HepG2 (cell line): Measurements from ENCODE around the gene PRPSAP2. TPM values are rescaled to one million over a fixed set of nuclear protein-coding genes. Genes with fewer than 3 reads are reported as not detected.
A peak's percentile ranks its signal among the peaks of the same experiment; 100 is the strongest.

Source experiments
- ATF6 ChIP-seq: sonication (generic); formaldehyde crosslinking; conservative IDR thresholded peaks from 2 replicates; pipeline ENCODE4 v1.4.0; 2020; ENCODE audit warnings: missing genetic modification reagents
- FOXA3 ChIP-seq: IDR thresholded peaks from 2 replicates; pipeline ENCODE4 v1.6.1; 2016; ENCODE audit warnings: missing genetic modification reagents, missing compliant biosample characterization
- FOXP1 ChIP-seq, 2 experiments: fragments of 450-650 bp in 1 of 2; IDR thresholded peaks; 2 replicates each; pipeline ENCODE4 v1.6.1; 2017 to 2018; ENCODE audit warnings: antibody characterized with exemption in 1 of 2
- GATAD1 ChIP-seq: IDR thresholded peaks from 2 replicates; pipeline ENCODE4 v1.6.1; 2016; ENCODE audit warnings: missing genetic modification reagents, missing compliant biosample characterization
- HNF4G ChIP-seq, 2 experiments: sonication (generic) in 1 of 2; formaldehyde crosslinking in 1 of 2; IDR thresholded peaks; 2 replicates each; pipeline versions ENCODE4 v1.4.0 to v1.6.1; 2011 to 2020; ENCODE audit warnings: borderline replicate concordance in 2 of 2, low read depth in 2 of 2, mild to moderate bottlenecking in 2 of 2, low read length in 1 of 2, missing genetic modification reagents in 1 of 2, moderate library complexity in 1 of 2
- IRX3 ChIP-seq: sonication (generic); formaldehyde crosslinking; IDR thresholded peaks from 2 replicates; pipeline ENCODE4 v1.8.1; 2023; ENCODE audit warnings: mild to moderate bottlenecking, low read depth, missing genetic modification reagents, borderline replicate concordance
- KDM5A ChIP-seq: fragments of 200-600 bp; sonication (generic); IDR thresholded peaks from 2 replicates; pipeline ENCODE4 v1.7.0; 2018; ENCODE audit warnings: antibody characterized with exemption, mild to moderate bottlenecking, low read length, borderline replicate concordance
- LRRFIP1 ChIP-seq: sonication (generic); formaldehyde crosslinking; conservative IDR thresholded peaks from 2 replicates; pipeline ENCODE4 v1.4.0; 2020; ENCODE audit warnings: missing genetic modification reagents
- RELA ChIP-seq: sonication (generic); formaldehyde crosslinking; IDR thresholded peaks from 2 replicates; pipeline ENCODE4 v1.4.0; 2020; ENCODE audit warnings: missing genetic modification reagents
- TCF7L2 ChIP-seq: IDR thresholded peaks from 2 replicates; pipeline ENCODE4 v1.6.1; 2011; ENCODE audit warnings: mild to moderate bottlenecking, low read depth, low read length, moderate library complexity
- TOPORS ChIP-seq: sonication (generic); formaldehyde crosslinking; IDR thresholded peaks from 2 replicates; pipeline ENCODE4 v1.8.0; 2023; ENCODE audit warnings: mild to moderate bottlenecking, missing genetic modification reagents
- ZFP41 ChIP-seq: sonication (generic); formaldehyde crosslinking; IDR thresholded peaks from 2 replicates; pipeline ENCODE4 v1.4.0; 2020; ENCODE audit warnings: mild to moderate bottlenecking, missing genetic modification reagents, borderline replicate concordance
- ZNF225 ChIP-seq: sonication (generic); formaldehyde crosslinking; IDR thresholded peaks from 2 replicates; pipeline ENCODE4 v1.4.0; 2020; ENCODE audit warnings: mild to moderate bottlenecking, missing genetic modification reagents
- ZNF230 ChIP-seq: sonication (generic); formaldehyde crosslinking; IDR thresholded peaks from 2 replicates; pipeline ENCODE4 v1.4.0; 2020; ENCODE audit warnings: mild to moderate bottlenecking, missing genetic modification reagents
- ZNF556 ChIP-seq: sonication (generic); formaldehyde crosslinking; IDR thresholded peaks from 2 replicates; pipeline ENCODE4 v1.4.0; 2020; ENCODE audit warnings: mild to moderate bottlenecking, missing genetic modification reagents, borderline replicate concordance
- ZNF709 ChIP-seq: sonication (generic); formaldehyde crosslinking; IDR thresholded peaks from 2 replicates; pipeline ENCODE4 v1.5.0; 2020; ENCODE audit warnings: mild to moderate bottlenecking, missing genetic modification reagents
- ZNF878 ChIP-seq: sonication (generic); formaldehyde crosslinking; IDR thresholded peaks from 2 replicates; pipeline ENCODE4 v1.8.1; 2023; ENCODE audit warnings: mild to moderate bottlenecking, missing genetic modification reagents, moderate library complexity
- polyA plus RNA-seq, 8 experiments: library from polyadenylated mRNA; depleted of rRNA in 3 of 8; stranded (reverse) in 7 of 8; unstranded in 1 of 8; fragments of >200 nt; fragmentation: Illumina TruSeq in 4 of 8; extraction: Trizol in 4 of 8; gene quantifications; 2 replicates each; pipeline versions ENCODE4 v1.2.1 to v1.2.3, GENCODE V29; 2011 to 2016; ENCODE audit warnings: low read depth in 4 of 8, missing spikeins in 1 of 8, mixed read lengths in 1 of 8; ENCODE audit not compliant: insufficient read depth in 1 of 8
- total RNA-seq, 5 experiments: library from RNA; depleted of rRNA; stranded (reverse); fragments of >200 nt; fragmentation: Illumina TruSeq; extraction: Trizol; gene quantifications; 2 replicates each; pipeline ENCODE4 v1.2.3, GENCODE V29; 2016; ENCODE audit warnings: low read depth in 1 of 5
- TF ChIP-seq, protein P1 (sequence below): sonication (generic); formaldehyde crosslinking; IDR thresholded peaks from 2 replicates; pipeline ENCODE4 v1.4.0; 2020; ENCODE audit warnings: missing genetic modification reagents; ENCODE audit errors: not compliant biosample characterization
- TF ChIP-seq, protein P2 (sequence below): IDR thresholded peaks from 2 replicates; pipeline ENCODE4 v1.6.1; 2016
- TF ChIP-seq, protein P3 (sequence below): sonication (generic); formaldehyde crosslinking; IDR thresholded peaks from 2 replicates; pipeline ENCODE4 v1.4.0; 2020; ENCODE audit warnings: missing genetic modification reagents, borderline replicate concordance

The PRPSAP2 gene
- total and polyA plus RNA-seq, 2 of the 13 experiments (the other 11 are each of a cell fraction or from before 2014, with no cell fraction given), result 34.0 to 58.9 TPM

DNA sequence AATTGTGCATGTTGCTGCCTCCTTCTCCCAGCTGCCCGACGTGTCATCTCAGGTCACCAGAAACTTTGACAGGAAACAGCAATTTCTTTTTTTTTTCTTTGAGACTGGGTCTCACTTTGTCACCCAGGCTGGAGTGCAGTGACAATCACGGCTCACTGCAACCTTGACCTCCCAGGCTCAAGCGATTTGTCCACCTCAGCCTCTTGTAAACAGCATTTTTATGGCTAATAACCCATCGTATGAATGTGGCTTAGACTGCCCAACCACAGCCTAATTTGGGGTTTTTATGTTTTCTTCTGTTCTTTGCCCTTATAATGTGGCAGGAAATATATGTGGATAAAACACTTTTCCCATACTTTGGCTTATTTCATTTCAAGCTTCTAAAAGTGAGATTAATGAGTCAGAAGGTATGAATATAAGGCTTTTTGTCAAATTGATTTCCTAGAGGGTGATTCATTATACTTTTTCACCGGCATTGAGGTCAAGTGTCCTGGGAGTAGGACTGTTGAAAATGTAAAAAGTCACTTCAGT lies 63.0 kb downstream of the PRPSAP2 start (continued):
- TF ChIP-seq TOPORS (CRISPR knock-in tag), result no peak
- TF ChIP-seq FOXP1 (IDR thresholded peaks at IDR 0.05), result no peak
- peak; percentile 66 for TF ChIP-seq FOXP1 (CRISPR knock-in tag; IDR thresholded peaks at IDR 0.05)
- no peak for TF ChIP-seq ZNF225 (CRISPR knock-in tag)
- TF ChIP-seq ZNF878 (CRISPR knock-in tag), result no peak
- no peak for TF ChIP-seq TCF7L2
- no peak for TF ChIP-seq ZNF230
- TF ChIP-seq GATAD1 (CRISPR knock-in tag), result no peak
- TF ChIP-seq, protein P1, sequence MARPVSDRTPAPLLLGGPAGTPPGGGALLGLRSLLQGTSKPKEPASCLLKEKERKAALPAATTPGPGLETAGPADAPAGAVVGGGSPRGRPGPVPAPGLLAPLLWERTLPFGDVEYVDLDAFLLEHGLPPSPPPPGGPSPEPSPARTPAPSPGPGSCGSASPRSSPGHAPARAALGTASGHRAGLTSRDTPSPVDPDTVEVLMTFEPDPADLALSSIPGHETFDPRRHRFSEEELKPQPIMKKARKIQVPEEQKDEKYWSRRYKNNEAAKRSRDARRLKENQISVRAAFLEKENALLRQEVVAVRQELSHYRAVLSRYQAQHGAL (CRISPR knock-in tag), result no peak
- TF ChIP-seq ZNF709 (CRISPR knock-in tag), result no peak
- TF ChIP-seq ATF6, result no peak
- no peak for TF ChIP-seq KDM5A
- no peak for TF ChIP-seq RELA (CRISPR knock-in tag)
- no peak for TF ChIP-seq LRRFIP1 (CRISPR knock-in tag)
- TF ChIP-seq, protein P2, sequence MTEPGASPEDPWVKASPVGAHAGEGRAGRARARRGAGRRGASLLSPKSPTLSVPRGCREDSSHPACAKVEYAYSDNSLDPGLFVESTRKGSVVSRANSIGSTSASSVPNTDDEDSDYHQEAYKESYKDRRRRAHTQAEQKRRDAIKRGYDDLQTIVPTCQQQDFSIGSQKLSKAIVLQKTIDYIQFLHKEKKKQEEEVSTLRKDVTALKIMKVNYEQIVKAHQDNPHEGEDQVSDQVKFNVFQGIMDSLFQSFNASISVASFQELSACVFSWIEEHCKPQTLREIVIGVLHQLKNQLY (CRISPR knock-in tag), result no peak
- no peak for TF ChIP-seq ZFP41
- peak; percentile 76 for TF ChIP-seq FOXA3 (CRISPR knock-in tag)
- TF ChIP-seq HNF4G (IDR thresholded peaks at IDR 0.05; ENCODE audit: borderline replicate concordance, low read depth, low read length), result no peak
- TF ChIP-seq HNF4G (CRISPR knock-in tag; IDR thresholded peaks at IDR 0.05; ENCODE audit: borderline replicate concordance, low read depth), result no peak
- TF ChIP-seq, protein P3, sequence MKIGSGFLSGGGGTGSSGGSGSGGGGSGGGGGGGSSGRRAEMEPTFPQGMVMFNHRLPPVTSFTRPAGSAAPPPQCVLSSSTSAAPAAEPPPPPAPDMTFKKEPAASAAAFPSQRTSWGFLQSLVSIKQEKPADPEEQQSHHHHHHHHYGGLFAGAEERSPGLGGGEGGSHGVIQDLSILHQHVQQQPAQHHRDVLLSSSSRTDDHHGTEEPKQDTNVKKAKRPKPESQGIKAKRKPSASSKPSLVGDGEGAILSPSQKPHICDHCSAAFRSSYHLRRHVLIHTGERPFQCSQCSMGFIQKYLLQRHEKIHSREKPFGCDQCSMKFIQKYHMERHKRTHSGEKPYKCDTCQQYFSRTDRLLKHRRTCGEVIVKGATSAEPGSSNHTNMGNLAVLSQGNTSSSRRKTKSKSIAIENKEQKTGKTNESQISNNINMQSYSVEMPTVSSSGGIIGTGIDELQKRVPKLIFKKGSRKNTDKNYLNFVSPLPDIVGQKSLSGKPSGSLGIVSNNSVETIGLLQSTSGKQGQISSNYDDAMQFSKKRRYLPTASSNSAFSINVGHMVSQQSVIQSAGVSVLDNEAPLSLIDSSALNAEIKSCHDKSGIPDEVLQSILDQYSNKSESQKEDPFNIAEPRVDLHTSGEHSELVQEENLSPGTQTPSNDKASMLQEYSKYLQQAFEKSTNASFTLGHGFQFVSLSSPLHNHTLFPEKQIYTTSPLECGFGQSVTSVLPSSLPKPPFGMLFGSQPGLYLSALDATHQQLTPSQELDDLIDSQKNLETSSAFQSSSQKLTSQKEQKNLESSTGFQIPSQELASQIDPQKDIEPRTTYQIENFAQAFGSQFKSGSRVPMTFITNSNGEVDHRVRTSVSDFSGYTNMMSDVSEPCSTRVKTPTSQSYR (CRISPR knock-in tag), result no peak
- no peak for TF ChIP-seq IRX3 (CRISPR knock-in tag)
- TF ChIP-seq ZNF556 (CRISPR knock-in tag), result no peak
